NCI-H69 (cell line): ENCODE results near the gene NXPH3.

Experiments used
- DNase-seq: peaks from one replicate; lab custom pipeline; 2025; lab: John Stamatoyannopoulos, UW

NXPH3 gene

GRCh38 chr17:49554694-49555494 is 20.8 kb upstream of the NXPH3 start:
- no peak for DNase-seq

DNA sequence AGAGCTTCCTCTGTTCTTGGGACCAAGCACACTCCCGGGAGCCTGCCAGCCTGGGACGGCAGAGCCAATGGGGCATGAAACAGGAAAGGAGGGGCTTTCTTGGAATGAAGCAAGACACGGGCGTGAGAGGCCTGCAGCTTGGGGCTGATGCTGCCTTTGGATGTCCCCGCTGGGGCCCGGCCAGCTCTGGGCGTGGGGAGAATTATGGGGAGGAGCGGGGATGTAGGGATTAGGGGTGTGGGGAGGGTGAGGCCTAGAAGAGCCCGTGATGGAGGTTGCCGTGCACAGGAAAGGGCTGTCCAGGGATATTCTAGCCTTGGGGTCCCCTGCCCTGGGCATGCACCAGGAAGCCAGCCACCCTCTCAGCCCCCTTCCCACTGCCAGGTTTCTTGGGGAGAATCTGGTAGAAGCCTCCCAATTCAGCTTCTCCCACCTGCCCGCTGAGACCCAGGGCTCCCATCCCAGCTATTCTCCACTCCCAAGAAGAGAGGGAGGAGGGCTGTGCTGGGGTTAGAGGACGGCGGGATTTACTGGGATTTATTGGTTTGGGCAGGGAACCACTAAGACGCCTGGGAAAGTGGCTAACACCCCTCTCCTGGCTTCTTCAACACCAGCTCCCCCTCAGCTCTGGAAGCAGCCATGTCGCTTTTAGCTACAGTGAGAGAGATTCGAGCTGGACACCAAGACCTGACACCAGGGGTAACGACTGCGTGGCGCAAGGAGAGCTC is 20.0 kb upstream of the NXPH3 start:
- DNase-seq: no peak

GRCh38 chr17:49556223-49556943 is 19.3 kb upstream of the NXPH3 start:
- peak; percentile 80 for DNase-seq

- peak; percentile 84 for DNase-seq
These were observed 18.2 kb upstream of the NXPH3 start for GRCh38 chr17:49557312-49558024.

- no peak for DNase-seq
These were observed 11.0 kb upstream of the NXPH3 start for GRCh38 chr17:49564638-49565037.

GRCh38 chr17:49565948-49566491 is 9.7 kb upstream of the NXPH3 start:
- DNase-seq: peak; percentile 89

DNA sequence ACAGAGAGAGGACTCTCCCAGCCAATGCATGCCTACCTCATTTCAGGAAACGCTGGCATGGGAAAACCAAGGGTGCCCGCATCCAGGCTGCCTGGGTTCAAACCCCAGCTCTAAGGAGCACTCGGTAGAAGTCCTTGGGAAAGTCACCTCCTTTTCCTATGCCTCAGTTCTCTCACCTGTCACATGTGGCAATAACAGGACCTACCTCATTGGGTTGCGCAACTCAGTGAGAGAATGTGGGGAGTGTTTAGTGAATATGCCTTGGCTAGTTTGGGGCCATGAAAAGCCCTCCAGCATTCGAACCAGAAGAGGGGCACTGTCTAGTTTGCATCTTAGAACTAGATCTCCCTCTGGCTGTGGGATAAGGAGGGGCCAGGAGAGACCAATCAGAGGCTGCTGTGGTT is 9.0 kb upstream of the NXPH3 start:
- no peak for DNase-seq

GRCh38 chr17:49567104-49567521 is 8.6 kb upstream of the NXPH3 start:
- no peak for DNase-seq

GRCh38 chr17:49567871-49568694 is 7.6 kb upstream of the NXPH3 start:
- peak; percentile 88 for DNase-seq

DNA sequence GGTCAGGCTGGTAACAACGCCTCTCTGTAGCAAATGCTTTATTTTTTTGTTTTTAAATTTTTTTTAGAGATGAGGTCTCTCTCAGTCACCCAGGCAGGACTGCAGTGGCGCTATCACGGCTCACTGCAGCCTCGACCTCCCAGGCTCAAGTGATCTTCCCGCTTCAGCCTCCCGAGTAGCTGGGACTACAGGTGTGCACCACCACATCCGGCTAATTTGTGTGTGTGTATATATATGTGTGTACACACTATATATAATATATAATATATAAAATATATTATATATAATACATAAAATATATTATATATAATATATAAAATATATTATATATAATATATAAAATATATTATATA is 7.0 kb upstream of the NXPH3 start:
- peak; percentile 46 for DNase-seq

- DNase-seq: no peak
These were observed 5.0 kb upstream of the NXPH3 start for GRCh38 chr17:49570540-49571242.

GRCh38 chr17:49571283-49571682 is 4.4 kb upstream of the NXPH3 start:
- no peak for DNase-seq

GRCh38 chr17:49571764-49572163 is 3.9 kb upstream of the NXPH3 start:
- no peak for DNase-seq

DNA sequence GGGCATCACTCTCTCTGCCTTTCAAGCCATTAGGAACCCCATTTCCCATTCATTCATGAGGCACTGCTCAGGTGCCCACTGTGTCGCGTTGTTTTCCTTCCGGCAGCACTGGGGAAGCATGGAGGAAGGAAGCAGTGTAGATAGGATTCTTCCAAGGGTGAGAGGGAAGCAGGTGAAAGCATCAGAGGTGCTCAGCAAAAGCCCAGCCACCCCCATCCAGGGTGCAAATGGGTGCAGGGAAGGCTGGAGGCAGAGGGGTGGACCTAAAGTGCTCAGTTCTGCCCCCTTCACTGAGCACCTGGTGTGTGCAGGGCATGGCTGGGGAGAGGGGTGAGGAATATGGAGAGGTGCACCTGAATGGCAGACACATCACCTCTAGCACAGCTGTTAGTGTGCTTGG is 3.4 kb upstream of the NXPH3 start:
- DNase-seq: no peak

DNA sequence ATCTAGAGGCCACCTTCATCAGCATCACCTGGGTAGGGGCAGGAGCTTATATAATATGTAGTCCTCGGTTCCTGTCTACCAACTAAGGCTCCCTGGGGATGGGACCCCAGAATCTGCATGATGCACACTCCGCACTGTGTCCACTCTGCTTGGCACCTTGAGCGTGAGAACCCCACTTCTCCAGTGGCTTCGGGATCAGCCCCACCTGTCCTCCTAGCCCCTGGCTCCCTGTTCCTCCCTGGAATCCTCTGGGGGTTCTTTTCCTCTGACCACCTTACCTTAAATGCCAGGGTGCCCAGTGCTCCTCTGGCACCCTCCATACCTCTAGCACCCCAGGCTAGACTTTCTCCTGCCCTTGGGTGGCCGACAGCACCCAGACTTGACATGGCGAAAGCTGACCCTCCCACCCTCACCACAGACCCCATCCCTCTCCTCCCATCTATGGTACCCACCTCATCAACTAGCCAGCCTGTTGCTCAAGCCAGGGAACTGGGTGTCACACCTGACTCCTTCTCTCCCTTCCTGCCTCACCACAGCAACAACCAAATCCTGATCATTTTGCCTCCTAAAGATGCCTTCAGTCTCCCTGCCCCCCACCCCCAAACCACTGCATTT is 2.8 kb upstream of the NXPH3 start:
- no peak for DNase-seq

- DNase-seq: no peak
These were observed 2.0 kb upstream of the NXPH3 start for GRCh38 chr17:49573510-49574322.

GRCh38 chr17:49574323-49574781 is 1.3 kb upstream of the NXPH3 start:
- DNase-seq: no peak

- no peak for DNase-seq
These were observed 559 bp upstream of the NXPH3 start for GRCh38 chr17:49574945-49575678.
